ENCODE data around the gene CD276.

DNA sequence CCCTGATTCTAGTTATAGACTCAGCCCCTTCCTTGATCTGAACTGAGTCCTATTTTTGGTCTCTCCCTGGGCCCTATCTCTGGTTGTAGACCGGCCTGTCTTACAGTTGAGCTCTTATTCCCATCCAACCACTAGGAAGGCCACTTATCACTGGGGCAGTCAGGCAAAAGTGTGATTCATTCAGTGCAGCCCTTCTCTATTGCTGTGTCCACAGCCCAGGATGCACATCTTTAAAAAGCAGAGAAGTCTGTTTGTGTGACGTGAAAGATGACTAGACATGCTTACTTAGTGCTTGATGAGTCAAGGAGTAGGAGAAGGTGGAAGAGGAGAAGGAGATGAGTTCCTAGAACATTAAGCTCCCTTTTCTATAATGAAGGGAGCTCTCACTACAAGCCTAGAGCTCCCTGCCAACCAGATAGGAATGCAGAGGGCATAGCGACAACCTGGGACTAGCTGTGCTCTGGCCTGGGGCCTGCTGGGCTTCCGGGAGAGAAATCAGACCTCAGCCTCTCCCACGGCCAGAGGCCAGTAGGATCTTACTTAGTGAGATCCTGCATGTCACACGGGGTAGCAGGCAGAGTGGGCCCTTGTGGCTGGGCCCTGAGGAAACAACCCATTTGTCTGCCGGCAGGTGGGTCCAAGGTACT is 43.3 kb downstream of the CD276 start:
- TF ChIP-seq, protein P1, sequence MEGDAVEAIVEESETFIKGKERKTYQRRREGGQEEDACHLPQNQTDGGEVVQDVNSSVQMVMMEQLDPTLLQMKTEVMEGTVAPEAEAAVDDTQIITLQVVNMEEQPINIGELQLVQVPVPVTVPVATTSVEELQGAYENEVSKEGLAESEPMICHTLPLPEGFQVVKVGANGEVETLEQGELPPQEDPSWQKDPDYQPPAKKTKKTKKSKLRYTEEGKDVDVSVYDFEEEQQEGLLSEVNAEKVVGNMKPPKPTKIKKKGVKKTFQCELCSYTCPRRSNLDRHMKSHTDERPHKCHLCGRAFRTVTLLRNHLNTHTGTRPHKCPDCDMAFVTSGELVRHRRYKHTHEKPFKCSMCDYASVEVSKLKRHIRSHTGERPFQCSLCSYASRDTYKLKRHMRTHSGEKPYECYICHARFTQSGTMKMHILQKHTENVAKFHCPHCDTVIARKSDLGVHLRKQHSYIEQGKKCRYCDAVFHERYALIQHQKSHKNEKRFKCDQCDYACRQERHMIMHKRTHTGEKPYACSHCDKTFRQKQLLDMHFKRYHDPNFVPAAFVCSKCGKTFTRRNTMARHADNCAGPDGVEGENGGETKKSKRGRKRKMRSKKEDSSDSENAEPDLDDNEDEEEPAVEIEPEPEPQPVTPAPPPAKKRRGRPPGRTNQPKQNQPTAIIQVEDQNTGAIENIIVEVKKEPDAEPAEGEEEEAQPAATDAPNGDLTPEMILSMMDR (IDR thresholded peaks at IDR 0.05) = no peak
- TF ChIP-seq POLR2A (IDR thresholded peaks at IDR 0.05) = no peak
